Measurements from ENCODE around the gene FRS3. TPM values are rescaled to one million over a fixed set of nuclear protein-coding genes. Genes with fewer than 3 reads are reported as not detected.

Gene FRS3
- total RNA-seq, 2 donors from 2014 or later: 4.0 to 4.2 TPM

- DNase-seq (ENCODE audit: low spot score): no peak
- intact Hi-C loops (cut with DNase I): no loop called here
These were observed 23.8 kb downstream of the FRS3 start for GRCh38 chr6:41755895-41756294.

DNA sequence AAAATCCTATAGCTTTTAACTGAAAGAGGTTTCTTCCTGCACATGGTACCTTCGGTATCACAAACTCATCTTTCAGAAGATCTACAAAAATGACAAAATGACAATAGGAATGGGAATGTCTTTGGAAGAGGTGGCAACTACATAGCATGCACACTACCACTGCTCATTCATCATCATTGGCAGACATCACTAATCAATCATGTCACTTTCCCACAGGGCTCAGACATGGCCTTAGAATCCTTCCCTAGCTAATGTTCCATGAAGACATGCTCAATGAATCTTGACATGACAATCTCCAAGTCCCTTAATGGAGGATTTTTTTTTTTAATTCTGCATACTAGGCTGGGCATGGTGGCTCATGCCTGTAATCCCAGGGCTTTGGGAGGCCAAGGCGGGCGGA lies 29.3 kb downstream of the FRS3 start:
- intact Hi-C loops (cut with DNase I): no loop called here
- DNase-seq (ENCODE audit: low spot score): no peak

- intact Hi-C loops (cut with DNase I): no loop called here
- DNase-seq (ENCODE audit: low spot score): no peak
These were observed 31.2 kb downstream of the FRS3 start for GRCh38 chr6:41748542-41748941.

DNA sequence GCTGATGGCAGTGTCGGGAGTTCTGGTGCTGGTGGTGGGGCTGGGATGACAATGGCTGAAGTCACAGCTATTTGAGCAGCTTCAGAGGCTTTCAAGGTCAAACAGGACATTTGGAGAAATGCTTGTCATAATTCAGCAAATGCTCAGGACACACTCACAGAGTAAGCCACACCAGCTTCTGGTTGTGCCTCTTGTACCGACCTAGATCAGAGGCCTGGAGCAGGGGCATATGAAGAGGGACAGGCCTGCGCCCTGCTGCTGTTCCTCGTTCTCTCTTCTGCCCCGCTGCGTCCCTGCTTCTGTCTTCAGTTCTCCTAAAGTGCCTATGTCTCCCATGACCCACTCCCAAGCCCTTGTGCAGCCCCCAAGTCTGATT lies 31.6 kb downstream of the FRS3 start:
- intact Hi-C loops (cut with DNase I): no loop called here
- no peak for DNase-seq (ENCODE audit: low spot score)

GRCh38 chr6:41747256-41748101 lies 32.2 kb downstream of the FRS3 start, which contains the start of gene PGC:
TSS of gene PGC (minus strand) at chr6:41747397. CDS start at chr6:41747334, 63 bp downstream.
- intact Hi-C loops (cut with DNase I): no loop called here
- no peak for DNase-seq (ENCODE audit: low spot score)

DNA sequence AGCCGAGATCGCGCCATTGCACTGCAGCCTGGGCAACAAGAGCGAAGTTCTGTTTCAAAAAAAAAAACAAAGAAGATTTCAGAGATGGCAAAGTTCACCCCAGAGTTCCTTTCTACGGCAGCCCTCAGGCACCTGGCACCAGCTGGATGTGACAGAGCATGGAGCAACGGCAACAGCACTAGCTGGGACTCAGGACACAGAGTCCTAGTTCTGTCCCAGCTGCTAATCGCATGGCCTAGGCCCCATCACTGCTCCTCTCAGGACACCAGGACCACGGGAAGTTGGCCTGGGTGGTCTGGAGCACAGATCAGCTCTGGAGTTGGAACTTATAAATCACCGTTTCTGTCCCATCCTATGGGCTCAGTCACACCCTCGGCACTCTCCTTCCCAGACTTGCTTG lies 33.6 kb downstream of the FRS3 start:
- intact Hi-C loops (cut with DNase I): no loop called here
- DNase-seq (ENCODE audit: low spot score): no peak

GRCh38 chr6:41744236-41744787 lies 35.4 kb downstream of the FRS3 start:
- DNase-seq (ENCODE audit: low spot score): no peak

DNA sequence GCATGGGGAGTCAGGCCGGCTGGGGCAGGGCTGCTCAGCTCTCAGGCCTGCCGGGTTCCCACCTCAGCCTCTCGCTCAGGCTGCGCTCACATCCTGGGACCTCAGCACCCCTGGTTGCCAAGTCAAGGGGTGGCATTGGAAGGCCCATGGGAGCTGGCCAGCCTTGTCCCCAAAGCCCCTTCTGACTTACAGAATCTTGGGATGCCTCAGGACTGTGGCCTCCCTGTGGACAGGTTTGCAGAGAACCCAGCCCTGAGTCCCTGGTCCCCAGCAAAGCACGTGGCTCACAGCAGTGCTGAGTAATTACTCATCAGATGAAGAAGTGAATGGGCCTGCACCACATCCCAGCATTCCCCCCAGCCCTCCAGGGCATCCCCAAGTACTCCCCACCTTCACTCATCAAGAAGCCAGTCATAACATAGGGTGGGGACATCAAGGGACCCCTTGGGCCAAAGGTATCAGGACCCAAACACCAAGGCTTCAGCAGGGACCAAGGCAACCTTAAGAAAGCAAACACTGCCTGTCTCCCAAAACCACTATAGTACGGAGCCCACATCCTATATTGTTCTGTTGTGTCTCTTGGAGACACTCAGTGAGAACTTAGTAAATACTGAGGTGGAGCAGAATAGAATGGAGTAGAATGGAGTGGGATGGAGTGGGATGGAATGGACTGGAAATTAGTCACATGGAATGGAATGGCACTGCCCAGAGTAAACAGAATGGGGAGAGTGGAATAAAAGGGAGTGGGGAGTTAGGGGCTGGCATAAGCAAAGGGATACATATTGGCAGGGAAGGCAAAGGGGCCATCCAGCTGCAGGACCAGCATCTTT lies 36.1 kb downstream of the FRS3 start:
- DNase-seq (ENCODE audit: low spot score): no peak
- intact Hi-C loops (cut with DNase I): no loop called here

More at GRCh38 chr6:41744236-41744787, 35.4 kb downstream of the FRS3 start:
- intact Hi-C loops (cut with DNase I): no loop called here

- intact Hi-C loops (cut with DNase I): no loop called here
- DNase-seq (ENCODE audit: low spot score): no peak
These were observed 37.8 kb downstream of the FRS3 start for GRCh38 chr6:41741625-41742490.

DNA sequence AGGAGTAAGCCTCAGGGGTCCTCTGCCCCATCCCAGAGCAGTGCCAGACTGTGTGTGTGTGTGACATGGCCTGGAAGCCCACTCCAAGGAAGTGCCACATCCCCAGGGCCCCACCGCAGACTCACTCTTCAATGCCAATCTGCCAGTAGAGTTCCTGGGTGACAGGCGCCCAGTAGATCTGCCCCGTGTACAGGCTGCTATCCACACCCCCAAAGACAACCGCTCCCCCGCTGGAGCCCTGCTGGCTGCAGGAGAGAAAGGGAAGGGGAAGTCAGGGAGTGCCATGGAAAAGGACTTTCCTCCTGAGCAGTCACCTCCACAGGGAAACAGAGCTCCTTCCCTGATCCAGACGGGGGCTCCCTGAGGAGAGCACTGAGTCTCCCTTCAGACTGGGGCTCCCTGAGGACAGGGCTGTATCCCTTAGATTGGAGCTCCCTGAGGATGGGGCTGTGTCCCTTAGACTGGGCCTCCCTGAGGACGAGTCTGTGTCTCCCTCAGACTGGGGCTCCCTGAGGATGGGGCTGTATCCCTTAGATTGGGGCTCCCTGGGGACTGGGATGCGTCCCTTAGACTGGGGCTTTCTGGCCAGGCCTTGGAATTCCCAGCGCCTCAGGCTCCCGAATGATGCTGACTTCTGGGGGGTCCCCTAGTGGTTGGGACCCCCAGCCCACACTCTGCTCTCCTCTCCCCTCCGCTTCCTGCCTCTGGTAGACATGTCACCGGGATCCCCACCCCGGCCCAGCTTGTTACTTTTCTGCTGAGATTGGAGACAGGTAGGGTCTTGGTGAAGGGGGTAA lies 39.1 kb downstream of the FRS3 start:
- DNase-seq (ENCODE audit: low spot score): no peak

GRCh38 chr6:41739041-41739440 lies 40.7 kb downstream of the FRS3 start:
- no peak for DNase-seq (ENCODE audit: low spot score)
- intact Hi-C loops (cut with DNase I): no loop called here

More for the DNA sequence above, 39.1 kb downstream of the FRS3 start:
- intact Hi-C loops (cut with DNase I): no loop called here

GRCh38 chr6:41737591-41738130 lies 42.0 kb downstream of the FRS3 start:
- DNase-seq (ENCODE audit: low spot score): no peak
- intact Hi-C loops (cut with DNase I): no loop called here

DNA sequence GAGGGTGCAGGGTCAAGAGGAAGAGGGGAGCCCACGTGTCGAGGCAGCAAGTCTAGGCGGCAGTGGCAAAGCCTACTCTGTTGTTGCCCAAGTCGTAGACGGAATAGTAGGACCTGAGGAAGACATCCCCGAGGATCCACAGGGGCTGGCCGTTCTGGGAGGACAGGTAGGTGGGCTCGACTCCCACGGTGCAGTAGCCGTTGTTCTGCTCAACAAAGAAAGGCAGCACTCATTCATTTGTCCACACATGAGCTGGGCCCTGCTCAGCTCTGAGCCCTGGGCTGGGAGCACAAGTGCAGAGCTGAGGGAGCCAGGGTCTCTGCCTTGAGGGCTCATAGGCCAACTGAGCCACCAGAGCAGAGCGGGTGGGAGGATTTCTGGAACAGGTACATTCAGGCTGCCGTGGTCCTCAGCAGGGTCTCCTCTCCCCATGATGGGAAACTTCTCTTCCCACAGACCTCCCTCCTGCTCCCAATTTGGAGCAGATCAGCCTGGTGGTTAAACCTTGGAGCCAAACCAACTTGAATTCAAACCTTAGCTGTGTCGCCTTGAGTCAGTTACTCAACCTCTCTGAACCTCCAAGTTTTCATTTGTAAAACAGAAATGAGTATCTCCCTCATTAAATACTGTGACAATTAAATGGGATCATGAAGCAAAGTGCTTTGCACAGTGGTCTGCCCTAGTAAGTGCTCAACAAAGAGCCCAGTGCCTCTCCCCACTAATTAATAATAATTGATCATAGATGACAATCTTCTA lies 42.7 kb downstream of the FRS3 start:
- intact Hi-C loops (cut with DNase I): no loop called here
- DNase-seq (ENCODE audit: low spot score): no peak

DNA sequence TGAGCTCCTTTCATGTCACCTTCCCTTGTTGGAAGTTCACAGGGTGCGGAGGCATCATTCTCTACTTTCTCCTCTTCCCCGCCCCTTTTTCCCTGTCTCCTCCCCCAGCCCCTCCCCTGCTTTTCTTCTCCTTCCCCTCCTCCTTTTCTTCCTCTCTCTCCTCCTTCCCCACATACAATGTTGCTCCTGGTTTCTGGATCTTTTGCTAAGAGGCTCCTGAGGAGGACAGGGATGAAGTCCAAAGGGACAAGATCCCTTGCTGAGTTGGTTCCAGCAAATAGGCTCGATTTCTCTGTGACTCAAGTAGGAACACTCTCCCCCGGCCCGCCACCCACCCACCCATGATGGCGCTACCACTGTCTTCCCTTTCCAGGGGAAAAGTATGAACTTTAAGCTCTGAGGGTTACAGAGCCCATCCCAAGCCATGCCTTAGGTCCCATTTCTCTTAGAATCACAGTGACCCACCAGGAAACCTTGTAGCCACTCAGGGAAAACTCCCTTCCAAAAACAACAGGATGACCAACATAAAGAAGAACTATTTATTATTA lies 43.4 kb downstream of the FRS3 start:
- intact Hi-C loops (cut with DNase I): no loop called here
- no peak for DNase-seq (ENCODE audit: low spot score)

GRCh38 chr6:41735427-41736185 lies 44.1 kb downstream of the FRS3 start, which contains the start of gene TFEB:
TSS of gene TFEB (minus strand) at chr6:41735608. CDS start at chr6:41691213, 44,395 bp downstream.
- intact Hi-C loops (cut with DNase I): no loop called here

DNA sequence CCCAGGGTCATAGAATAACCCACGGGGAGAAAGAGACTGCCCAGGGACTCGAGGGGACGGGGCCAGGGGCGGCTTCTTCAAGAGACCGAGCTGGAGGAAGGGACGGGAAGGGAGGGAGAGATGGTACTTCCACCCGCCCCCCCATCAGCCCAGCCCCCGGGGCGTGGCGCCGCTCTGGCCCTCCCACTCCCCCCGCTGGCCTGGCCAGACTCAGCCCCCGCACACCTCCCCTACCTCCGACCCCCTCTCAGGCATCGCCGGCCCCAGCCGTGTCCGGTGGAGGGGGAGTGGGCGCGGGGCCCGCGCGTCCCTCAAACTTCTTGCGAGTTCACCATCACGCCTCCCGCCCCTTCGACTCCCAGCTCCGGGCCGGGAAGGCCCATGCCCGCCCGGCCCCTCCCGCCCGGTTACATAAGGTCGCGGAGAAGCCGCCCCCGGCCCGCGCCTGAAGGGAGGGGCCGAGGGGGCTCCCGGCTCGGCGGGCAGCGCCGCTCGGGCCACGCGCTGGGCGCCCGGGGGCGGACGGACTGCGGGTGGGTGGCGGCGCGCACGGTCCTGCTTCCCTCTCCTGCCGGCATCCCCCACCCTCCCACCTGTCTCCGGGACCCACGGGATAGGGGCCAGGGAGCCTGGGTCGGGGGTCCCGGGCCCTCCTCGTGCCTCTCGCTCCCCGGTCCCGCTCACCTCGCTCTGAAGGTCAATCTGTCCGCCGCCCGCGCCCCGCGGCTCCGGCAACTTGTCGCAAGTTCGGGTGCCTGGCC lies 44.9 kb downstream of the FRS3 start:
- peak; percentile 94 for DNase-seq (ENCODE audit: low spot score)
- intact Hi-C loops (cut with DNase I): no loop called here

More at GRCh38 chr6:41735427-41736185, 44.1 kb downstream of the FRS3 start, which contains the start of gene TFEB:
- peak; percentile 99 for DNase-seq (ENCODE audit: low spot score)

Data from posterior vena cava (tissue), 2 donors.